ENCODE results near the gene PELI2.

PELI2 gene

GRCh38 chr14:56117765-56118610, at the start of gene PELI2:
Gene PELI2, plus strand, starts transcription at chr14:56118411. Its CDS starts 250 bp downstream, at chr14:56118661.
- DNase-seq = peak; percentile 79

- DNase-seq = no peak
Measured at GRCh38 chr14:56073799-56074198, 44.4 kb upstream of the PELI2 start.

GRCh38 chr14:56075301-56075700, 42.9 kb upstream of the PELI2 start:
- DNase-seq = no peak

GRCh38 chr14:56081139-56081538, 37.1 kb upstream of the PELI2 start:
- no peak for DNase-seq

GRCh38 chr14:56082880-56083279, 35.3 kb upstream of the PELI2 start:
- no peak for DNase-seq

GRCh38 chr14:56085471-56085870, 32.7 kb upstream of the PELI2 start:
- no peak for DNase-seq

GRCh38 chr14:56087671-56088471, 30.3 kb upstream of the PELI2 start:
- DNase-seq = no peak

GRCh38 chr14:56088941-56089340, 29.3 kb upstream of the PELI2 start:
- DNase-seq = no peak

- no peak for DNase-seq
Measured at GRCh38 chr14:56092763-56093162, 25.4 kb upstream of the PELI2 start.

- DNase-seq = no peak
Measured at GRCh38 chr14:56094076-56094475, 24.1 kb upstream of the PELI2 start.

GRCh38 chr14:56098021-56098420, 20.2 kb upstream of the PELI2 start:
- DNase-seq = no peak

GRCh38 chr14:56099081-56099797, 19.0 kb upstream of the PELI2 start:
- DNase-seq = no peak

- no peak for DNase-seq
Measured at GRCh38 chr14:56100556-56100955, 17.7 kb upstream of the PELI2 start.

GRCh38 chr14:56102941-56103340, 15.3 kb upstream of the PELI2 start:
- no peak for DNase-seq

GRCh38 chr14:56107615-56108014, 10.6 kb upstream of the PELI2 start:
- no peak for DNase-seq

GRCh38 chr14:56108057-56108456, 10.2 kb upstream of the PELI2 start:
- DNase-seq = no peak

GRCh38 chr14:56112781-56113180, 5.4 kb upstream of the PELI2 start:
- no peak for DNase-seq

- DNase-seq = no peak
Measured at GRCh38 chr14:56115334-56115870, 2.8 kb upstream of the PELI2 start.

- DNase-seq = no peak
Measured at GRCh38 chr14:56115976-56116893, 2.0 kb upstream of the PELI2 start.

- peak; percentile 33 for DNase-seq
Measured at GRCh38 chr14:56118611-56119181, 485 bp downstream of the PELI2 start.

- peak; percentile 40 for DNase-seq
Measured at GRCh38 chr14:56119201-56119981, 1.2 kb downstream of the PELI2 start.

Data from activated naive CD4-positive, alpha-beta T cell treated with Interleukin-2 at 50 U/mL for 16 hours (primary cell).